HG02884 (cell line): ENCODE data around the gene OR52J3.
A peak's percentile ranks its signal among the peaks of the same experiment; 100 is the strongest.
"Not testable (repeated sequence)": the region's sequence is repeated elsewhere in the genome, so short reads cannot be mapped to it uniquely, and the experiment has no call there.

Source experiments
- ATAC-seq: cut with Tn5 transposase; IDR thresholded peaks from one replicate; pipeline ENCODE4 v1.9.1; 2021; ENCODE audit warnings: mild to moderate bottlenecking, moderate library complexity; ENCODE audit not compliant: unreplicated experiment

The OR52J3 gene

GRCh38 chr11:5046226-5046625, at the start of gene OR52J3:
OR52J3 (plus strand) TSS chr11:5046526; CDS start chr11:5046526, 0 bp downstream.
- ATAC-seq = no peak

GRCh38 chr11:5004424-5005274, 41.7 kb upstream of the OR52J3 start:
- ATAC-seq = peak; percentile 63

GRCh38 chr11:5007561-5007960, 38.8 kb upstream of the OR52J3 start:
- no peak for ATAC-seq

- no peak for ATAC-seq
Measured at GRCh38 chr11:5011254-5011653, 35.1 kb upstream of the OR52J3 start.

- ATAC-seq = no peak
Measured at GRCh38 chr11:5013012-5013411, 33.3 kb upstream of the OR52J3 start.

GRCh38 chr11:5021996-5022395, 24.3 kb upstream of the OR52J3 start:
- ATAC-seq = no peak

- ATAC-seq = no peak
Measured at GRCh38 chr11:5036669-5037068, 9.7 kb upstream of the OR52J3 start.

GRCh38 chr11:5037926-5038325, 8.4 kb upstream of the OR52J3 start:
- no peak for ATAC-seq

GRCh38 chr11:5038341-5038740, 8.0 kb upstream of the OR52J3 start:
- ATAC-seq = no peak

GRCh38 chr11:5040876-5041275, 5.5 kb upstream of the OR52J3 start:
- no peak for ATAC-seq

GRCh38 chr11:5042091-5042490, 4.2 kb upstream of the OR52J3 start:
- ATAC-seq = no peak

GRCh38 chr11:5043380-5043779, 2.9 kb upstream of the OR52J3 start:
- ATAC-seq = no peak

- ATAC-seq = no peak
Measured at GRCh38 chr11:5046754-5047330, 516 bp downstream of the OR52J3 start.

GRCh38 chr11:5058679-5059078, 12.4 kb downstream of the OR52J3 start:
- not testable (repeated sequence) for ATAC-seq

GRCh38 chr11:5059391-5059790, 13.1 kb downstream of the OR52J3 start, which contains the start of gene OR52E2:
OR52E2 (minus strand) TSS chr11:5059627; CDS start chr11:5059627, 0 bp downstream.
- no peak for ATAC-seq

GRCh38 chr11:5065027-5065426, 18.7 kb downstream of the OR52J3 start:
- no peak for ATAC-seq

- ATAC-seq = no peak
Measured at GRCh38 chr11:5069272-5069671, 22.9 kb downstream of the OR52J3 start, which contains the start of gene OR52E1. OR52E1 (plus strand) TSS chr11:5069572.

- ATAC-seq = no peak
Measured at GRCh38 chr11:5071799-5072198, 25.5 kb downstream of the OR52J3 start.

GRCh38 chr11:5081405-5081804, 35.1 kb downstream of the OR52J3 start:
- ATAC-seq = no peak

GRCh38 chr11:5083602-5084001, 37.3 kb downstream of the OR52J3 start:
- no peak for ATAC-seq

GRCh38 chr11:5088556-5088955, 42.2 kb downstream of the OR52J3 start:
- no peak for ATAC-seq

- no peak for ATAC-seq
Measured at GRCh38 chr11:5090668-5091067, 44.3 kb downstream of the OR52J3 start.
